ENCODE results near the gene DGKD.

DGKD gene

GRCh38 chr2:233336541-233336940 lies 17.8 kb upstream of the DGKD start:
- DNase-seq (ENCODE audit: low read depth): no peak

- DNase-seq (ENCODE audit: low read depth): no peak
These were observed 16.2 kb upstream of the DGKD start for GRCh38 chr2:233338046-233338445.

DNA sequence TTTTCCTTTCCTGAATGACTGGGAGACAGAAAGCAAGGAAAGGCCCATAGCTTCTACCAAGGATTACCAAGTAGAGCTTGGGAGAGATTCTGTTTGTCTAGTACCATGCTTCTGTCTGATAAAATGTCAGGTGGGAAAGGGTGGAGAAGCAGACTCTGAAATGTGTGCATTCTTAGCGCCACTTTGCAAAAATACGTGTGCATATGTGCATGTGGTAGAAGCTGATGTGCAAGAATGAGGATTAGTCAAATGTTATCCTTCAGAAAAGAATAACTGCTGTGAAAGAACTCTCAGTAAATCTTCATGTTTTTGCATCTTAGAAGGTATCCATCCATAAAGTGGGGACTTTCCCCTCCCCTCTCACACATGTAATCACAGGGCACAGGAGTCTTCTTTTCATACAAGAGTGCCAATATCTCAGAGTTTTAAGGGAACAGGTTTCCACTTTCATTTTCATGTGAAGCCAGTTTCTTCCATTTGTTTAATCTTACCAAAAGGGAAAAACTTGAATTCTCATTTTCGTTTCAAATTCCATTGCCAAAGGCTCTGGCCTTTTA lies 15.4 kb upstream of the DGKD start:
- no peak for DNase-seq (ENCODE audit: low read depth)

DNA sequence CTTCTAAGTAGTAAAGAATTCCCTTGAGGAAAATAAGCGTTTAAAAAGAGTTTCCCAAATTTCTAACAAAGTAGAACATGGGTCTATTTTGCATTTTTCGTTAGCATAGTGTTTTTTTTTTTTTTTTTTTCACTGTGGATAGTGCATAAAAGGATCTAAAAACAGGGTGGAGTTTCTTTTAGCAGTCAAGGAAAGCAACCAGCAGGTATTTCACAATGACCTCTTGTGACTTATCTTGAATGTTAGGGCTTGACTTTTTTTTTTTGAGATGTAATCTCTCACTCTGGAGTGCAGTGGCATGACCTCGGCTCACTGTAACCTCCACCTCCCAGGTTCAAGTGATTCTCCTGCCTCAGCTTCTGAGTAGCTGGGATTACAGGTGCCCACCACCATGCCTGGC lies 14.9 kb upstream of the DGKD start:
- DNase-seq (ENCODE audit: low read depth): no peak

- DNase-seq (ENCODE audit: low read depth): no peak
These were observed 13.0 kb upstream of the DGKD start for GRCh38 chr2:233341296-233341695.

- no peak for DNase-seq (ENCODE audit: low read depth)
These were observed 12.0 kb upstream of the DGKD start for GRCh38 chr2:233342301-233342700.

GRCh38 chr2:233343171-233343705 lies 11.1 kb upstream of the DGKD start:
- no peak for DNase-seq (ENCODE audit: low read depth)

DNA sequence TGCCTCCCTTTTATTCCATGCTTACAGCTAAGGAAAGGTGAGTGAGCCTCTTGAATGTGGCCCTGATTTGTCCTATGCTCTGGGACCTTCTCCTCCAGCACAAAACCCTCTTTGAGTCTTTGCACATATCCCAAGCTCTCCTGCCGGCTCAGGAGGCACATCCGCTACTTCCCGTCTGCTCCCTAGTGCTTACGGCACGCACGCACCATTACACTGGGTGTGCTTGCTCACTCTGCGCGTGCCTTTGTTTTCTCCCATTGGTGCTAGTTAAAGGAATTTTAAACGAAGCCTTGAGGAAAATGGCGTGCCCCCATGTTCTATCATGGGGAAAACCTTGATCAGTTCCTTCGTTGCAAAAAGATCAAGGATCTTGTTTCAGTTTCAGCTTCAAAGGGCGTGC lies 7.9 kb upstream of the DGKD start:
- no peak for DNase-seq (ENCODE audit: low read depth)

DNA sequence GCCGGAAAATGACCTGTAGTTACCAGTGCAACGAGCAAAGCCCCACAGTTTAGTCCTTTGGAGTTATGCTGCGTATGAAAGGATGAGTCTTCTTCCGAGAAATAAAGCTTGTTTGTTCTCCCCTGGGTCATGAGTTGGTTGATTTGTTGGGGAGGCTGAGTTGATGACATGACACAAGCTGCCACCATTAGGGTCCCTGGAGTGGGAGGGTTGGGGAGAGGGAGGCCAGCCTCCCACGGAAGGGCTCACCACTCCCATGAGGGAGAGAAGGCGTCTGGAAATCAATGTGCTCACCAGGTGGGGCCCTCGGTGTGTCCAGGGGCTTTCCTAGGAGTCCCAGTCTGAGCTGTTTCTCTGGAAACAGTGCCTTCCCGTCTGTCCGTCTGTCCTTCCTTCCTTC lies 7.4 kb upstream of the DGKD start:
- DNase-seq (ENCODE audit: low read depth): no peak

GRCh38 chr2:233349005-233349998 lies 5.0 kb upstream of the DGKD start:
- DNase-seq (ENCODE audit: low read depth): no peak

GRCh38 chr2:233350708-233351107 lies 3.6 kb upstream of the DGKD start:
- DNase-seq (ENCODE audit: low read depth): no peak

- no peak for DNase-seq (ENCODE audit: low read depth)
These were observed 2.9 kb upstream of the DGKD start for GRCh38 chr2:233351423-233351822.

DNA sequence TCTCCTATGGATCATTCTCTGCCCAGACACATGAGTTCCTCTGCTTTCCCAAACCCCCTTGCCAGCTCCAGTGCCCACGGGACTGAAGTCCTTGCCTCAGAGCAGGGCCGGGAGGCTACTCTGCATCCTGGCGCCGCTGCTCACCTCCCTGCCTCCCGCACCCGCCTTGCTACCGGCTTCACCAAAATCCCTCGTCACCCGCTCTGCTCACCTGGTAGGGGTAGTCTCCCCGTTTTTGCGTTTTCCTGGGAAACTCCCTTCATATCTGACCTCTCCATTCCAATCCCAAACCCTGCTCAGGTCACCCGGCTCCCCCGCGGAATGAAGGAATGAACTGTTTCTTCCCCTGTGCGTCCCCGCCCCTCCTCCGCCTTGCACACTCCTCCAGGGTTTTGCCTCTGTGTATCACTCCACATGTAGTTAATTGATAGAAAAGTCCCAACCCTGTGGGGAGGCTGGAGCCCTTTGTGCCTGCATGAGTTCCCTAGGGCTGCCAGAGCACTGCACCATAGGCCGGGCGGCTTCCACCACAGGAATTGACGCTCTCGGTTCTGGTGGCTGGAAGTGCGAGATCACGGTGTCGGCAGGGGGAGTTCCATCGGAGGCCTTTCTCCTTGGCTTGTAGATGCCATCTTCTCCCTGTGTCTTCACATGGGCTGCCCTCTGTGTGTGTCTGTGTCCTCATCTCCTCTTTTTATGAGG lies 2.0 kb upstream of the DGKD start:
- no peak for DNase-seq (ENCODE audit: low read depth)

DNA sequence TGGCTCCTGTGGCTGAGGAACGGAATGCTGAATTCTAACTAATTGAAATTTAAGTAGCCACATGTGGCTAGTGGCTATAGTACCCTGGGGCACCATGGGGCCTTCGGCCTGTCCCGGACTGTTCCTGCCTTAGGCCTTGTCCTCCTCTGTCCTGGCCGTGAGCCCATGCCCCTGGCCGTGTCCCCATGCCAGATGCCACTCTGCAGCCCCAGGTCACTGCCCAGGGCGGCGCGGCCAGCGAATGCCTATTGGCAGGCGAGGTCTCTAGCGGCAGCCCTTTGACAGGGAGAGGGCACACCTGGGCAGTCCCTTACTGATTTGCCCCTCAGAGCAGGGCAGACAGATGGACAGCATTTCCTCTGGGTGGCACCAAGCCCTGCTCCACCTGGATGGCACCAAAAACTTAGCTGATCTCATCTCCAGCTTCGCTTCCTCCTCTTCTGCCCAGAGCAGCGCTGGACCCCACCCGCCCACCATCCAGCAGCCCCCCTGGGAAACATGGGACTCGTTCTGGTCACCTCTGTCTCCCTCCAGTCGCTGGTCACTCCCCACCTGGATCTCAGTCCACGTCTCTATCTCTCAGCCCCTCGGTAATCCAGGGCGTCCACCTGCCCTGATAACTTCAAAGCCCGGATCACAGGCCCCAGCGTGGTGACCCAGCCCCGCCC lies 1.1 kb upstream of the DGKD start:
- DNase-seq (ENCODE audit: low read depth): no peak

- DNase-seq (ENCODE audit: low read depth): no peak
These were observed 218 bp downstream of the DGKD start for GRCh38 chr2:233354500-233354924.

DNA sequence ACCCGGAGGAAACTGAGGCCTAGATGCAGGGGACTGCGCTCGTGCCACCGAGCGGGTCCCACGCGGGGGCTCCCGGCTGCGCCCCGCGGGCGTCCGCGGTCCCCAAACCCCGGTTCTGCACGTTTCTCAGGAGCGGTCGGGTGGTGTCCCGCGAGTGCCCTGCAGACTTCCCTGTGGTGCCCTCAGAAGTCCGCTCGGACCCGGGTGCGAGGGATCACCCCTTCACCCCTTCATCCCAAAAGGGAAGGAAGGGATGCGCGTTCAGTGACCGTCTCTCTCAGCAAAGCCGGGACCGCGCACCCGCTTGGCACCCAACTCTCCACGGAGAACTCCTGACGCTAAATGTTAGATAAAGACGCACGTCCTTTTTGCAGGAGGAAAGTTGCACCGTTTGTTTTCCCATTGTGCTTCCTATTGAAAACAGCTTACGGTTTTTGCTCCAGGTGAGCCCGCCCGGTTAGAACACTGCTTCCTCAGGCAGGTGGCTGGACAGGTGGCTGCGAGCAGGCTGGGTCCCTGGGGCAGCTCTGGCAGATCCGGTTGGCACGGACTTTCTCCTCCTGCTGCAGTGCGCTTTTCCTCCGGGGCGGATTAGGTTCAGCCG lies 779 bp downstream of the DGKD start:
- DNase-seq (ENCODE audit: low read depth): no peak

DNA sequence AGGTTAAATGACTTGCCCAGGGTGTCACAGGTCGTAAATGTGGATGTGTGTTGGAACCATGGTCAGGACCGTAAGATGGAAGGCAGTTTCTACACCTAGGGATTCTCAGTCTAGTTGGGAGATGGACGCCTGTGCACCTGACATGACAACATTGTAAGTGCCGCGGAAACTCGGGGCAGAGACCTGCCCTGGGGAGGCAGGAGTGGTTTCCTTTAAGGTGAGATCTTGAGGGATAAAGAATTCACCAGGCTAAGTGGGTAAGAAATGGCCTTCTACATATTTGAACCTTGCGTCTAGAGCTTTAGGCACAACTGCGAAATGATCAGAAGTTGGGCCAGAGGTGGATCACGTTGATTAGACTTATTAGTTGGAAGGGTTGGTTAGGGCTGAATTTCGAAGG lies 1.6 kb downstream of the DGKD start:
- DNase-seq (ENCODE audit: low read depth): no peak

DNA sequence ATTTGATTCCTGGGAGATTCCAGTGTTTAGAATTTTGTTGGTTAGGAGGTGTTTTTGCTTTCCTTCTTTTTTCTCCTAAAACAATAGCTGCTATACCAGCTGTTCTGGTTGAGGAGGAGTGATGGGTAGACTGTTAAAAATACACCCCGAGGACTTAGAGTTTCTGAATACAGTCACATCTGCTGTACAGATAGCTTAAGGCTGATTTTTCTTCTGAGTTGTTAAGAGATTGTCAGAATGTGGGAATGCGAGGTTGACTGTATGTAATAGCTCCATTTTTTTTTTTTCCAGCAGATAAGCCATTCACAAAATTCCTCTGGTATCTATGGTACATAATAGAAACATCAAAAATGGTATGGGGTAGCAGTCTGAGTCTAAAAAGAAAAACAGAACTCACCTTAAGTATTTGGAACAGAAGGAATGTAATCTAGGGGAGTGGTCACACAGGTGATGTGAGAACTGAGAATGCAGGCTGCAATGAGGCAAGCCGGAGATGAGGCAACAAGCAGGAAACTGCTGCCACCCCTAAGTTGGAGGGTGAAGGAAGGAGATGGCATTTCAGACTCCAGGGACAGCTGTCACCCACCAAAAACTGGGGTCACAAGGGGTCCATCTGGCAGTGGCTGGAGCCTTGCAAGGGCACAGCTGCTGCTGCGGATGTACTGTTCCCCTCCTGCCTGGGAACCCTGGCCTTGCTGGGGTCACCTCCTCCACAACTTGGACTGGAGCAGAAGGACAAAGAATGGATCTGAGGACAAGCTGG lies 2.4 kb downstream of the DGKD start:
- DNase-seq (ENCODE audit: low read depth): no peak

- DNase-seq (ENCODE audit: low read depth): no peak
These were observed 4.0 kb downstream of the DGKD start for GRCh38 chr2:233358335-233358734.

- DNase-seq (ENCODE audit: low read depth): no peak
These were observed 4.7 kb downstream of the DGKD start for GRCh38 chr2:233358947-233359346.

DNA sequence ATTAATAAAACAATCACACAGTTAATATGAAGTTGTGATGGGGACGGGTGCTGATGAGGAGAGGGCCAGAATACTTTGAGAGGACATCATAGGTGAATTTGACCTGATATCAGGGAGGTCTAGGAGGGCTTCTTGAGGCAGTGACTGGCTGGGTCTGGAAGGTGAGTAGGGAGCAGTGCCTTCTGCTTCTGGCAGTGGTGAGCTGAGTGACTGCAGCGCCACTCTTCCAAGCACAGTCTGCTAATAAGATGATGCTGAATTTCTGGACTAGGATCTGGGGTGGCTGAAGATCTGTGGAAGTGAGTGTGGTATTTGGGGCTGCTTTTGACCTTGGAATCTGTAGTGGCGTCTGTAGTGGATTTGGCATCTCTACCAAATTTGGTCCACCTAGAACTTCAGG lies 5.5 kb downstream of the DGKD start:
- DNase-seq (ENCODE audit: low read depth): no peak
